Left renal pelvis (tissue), 4 donors: ENCODE data around the gene C8B. TPM values are rescaled to one million over a fixed set of nuclear protein-coding genes. Genes with fewer than 3 reads are reported as not detected.

ENCODE experiments used
- DNase-seq, 4 donors: peaks; one replicate each; pipeline ENCODE4 v3.0.0-alpha.2; 2013; ENCODE audit warnings: low read depth in 4 of 4, low spot score in 3 of 4
- polyA plus RNA-seq, 4 donors: library from polyadenylated mRNA; unstranded; fragments of 120-200 nt; gene quantifications; one replicate each; pipeline ENCODE4 v1.2.1, GENCODE V29; 2013; ENCODE audit not compliant: insufficient read length in 4 of 4

The C8B gene
- polyA plus RNA-seq, result under 1 TPM in 1 of 4 donors, not detected in 3; 0.74 TPM

- no peak for DNase-seq
These were observed at the start of gene C8B for GRCh38 chr1:56965916-56966697. Gene C8B (minus strand): TSS chr1:56966015. CDS start chr1:56965948, 67 bp downstream.

- DNase-seq, result no peak
These were observed 49.3 kb upstream of the C8B start for GRCh38 chr1:57015071-57015470.

GRCh38 chr1:57013522-57013921, 47.7 kb upstream of the C8B start:
- no peak for DNase-seq

DNA sequence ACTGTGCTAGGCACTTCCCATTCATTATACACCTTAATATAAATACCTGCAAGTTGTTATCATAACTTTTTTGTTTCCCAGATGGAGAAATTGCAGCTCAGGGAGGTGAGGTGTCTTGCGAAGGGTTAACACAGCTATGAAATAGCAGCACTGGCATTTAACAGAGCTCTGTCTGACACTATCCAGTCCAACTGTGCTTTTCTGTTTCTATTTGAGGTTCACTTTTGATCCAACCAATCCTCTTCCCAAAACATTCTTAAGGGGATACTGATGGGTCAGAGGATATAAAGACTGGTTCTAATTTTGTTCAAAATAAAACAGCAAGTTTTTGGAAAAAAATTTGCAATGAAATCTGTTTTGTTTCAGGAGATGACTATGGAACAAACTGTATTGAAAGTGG, 46.5 kb upstream of the C8B start:
- no peak for DNase-seq

DNA sequence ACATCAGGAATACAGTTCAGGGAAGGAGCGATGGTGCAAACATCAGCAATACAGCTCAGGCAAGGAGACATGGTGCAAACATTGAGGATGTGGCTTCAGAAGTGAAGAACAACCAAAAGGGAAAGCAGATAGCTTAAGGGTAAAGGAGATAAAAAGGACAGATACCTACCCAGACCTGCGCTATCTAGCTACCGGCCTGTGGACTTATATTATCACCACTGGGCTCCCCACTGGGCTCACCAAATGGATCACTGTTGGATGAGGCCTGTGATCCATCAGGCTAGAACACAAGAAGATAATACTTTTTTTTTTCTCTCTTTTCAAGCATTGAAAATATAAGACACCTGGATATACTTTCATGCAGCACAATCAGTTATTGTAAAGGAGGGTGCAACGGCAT, 44.7 kb upstream of the C8B start:
- no peak for DNase-seq

GRCh38 chr1:57007948-57008347, 42.1 kb upstream of the C8B start:
- no peak for DNase-seq

- no peak for DNase-seq
These were observed 41.7 kb upstream of the C8B start for GRCh38 chr1:57007472-57007871.

GRCh38 chr1:57003398-57004139, 37.8 kb upstream of the C8B start:
- DNase-seq, result no peak

- DNase-seq, result no peak
These were observed 29.7 kb upstream of the C8B start for GRCh38 chr1:56995414-56996100.

DNA sequence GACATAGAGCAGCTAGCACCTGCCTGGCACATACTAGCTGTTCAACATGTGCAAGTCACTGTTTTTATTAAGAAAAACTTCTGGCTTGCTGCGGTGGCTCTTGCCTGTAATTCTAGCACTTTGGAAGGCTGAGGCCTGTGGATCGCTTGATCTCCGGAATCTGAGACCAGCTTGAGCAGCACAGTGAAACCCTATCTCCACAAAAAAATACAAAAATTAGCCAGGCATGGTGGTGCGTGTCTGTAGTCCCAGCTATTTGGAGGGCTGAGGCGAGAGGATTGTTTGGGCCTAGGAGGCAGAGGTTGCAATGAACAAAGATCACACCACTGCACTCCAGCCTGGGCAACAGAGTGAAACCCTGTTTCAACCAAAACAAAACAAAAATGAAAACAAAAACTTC, 27.7 kb upstream of the C8B start:
- DNase-seq, result peak in 1 of 4 donors; percentile 40

GRCh38 chr1:56992318-56993125, 26.7 kb upstream of the C8B start:
- no peak for DNase-seq

DNA sequence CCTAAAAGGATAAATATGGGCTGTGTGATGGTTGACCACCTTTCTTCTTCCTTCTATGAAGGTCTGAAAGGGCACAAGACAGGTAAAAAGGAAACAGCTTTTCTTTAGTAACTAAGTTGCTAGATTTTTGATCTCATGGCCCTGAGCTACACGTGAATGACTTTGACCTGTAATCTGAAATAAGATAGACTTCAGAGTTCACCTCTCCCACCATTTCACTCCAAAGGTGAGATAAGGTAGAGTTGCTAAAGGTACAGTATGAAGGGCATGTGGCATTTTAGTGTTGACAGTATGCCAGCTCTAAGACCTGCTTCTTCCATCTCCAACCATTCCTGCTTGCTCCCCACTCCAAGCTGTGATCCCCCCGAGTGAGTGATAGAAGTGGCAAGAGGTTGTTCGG, 25.8 kb upstream of the C8B start:
- DNase-seq, result no peak

- DNase-seq, result no peak
These were observed 20.6 kb upstream of the C8B start for GRCh38 chr1:56986397-56986796.

DNA sequence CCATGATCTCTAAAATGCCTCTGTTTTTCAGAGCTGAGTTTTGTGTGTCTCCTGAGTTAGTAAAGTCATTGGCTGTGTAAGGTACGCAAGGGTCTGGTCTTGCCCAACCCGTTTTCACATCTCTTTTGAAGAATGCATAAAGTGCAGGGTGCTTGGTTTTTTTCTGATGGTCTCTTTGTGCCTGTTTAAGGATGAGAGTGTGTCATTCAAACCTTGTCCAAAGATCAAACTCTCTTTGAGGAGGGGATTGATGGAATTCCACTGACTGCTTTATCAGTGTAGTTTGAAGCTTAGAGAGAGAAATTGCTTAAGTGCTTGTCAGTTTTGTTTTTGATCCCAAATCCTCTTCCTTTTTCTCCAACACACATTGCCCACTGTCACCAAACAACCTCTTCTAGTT, 20.0 kb upstream of the C8B start:
- DNase-seq, result no peak

- no peak for DNase-seq
These were observed 17.7 kb upstream of the C8B start for GRCh38 chr1:56983484-56983883.

DNA sequence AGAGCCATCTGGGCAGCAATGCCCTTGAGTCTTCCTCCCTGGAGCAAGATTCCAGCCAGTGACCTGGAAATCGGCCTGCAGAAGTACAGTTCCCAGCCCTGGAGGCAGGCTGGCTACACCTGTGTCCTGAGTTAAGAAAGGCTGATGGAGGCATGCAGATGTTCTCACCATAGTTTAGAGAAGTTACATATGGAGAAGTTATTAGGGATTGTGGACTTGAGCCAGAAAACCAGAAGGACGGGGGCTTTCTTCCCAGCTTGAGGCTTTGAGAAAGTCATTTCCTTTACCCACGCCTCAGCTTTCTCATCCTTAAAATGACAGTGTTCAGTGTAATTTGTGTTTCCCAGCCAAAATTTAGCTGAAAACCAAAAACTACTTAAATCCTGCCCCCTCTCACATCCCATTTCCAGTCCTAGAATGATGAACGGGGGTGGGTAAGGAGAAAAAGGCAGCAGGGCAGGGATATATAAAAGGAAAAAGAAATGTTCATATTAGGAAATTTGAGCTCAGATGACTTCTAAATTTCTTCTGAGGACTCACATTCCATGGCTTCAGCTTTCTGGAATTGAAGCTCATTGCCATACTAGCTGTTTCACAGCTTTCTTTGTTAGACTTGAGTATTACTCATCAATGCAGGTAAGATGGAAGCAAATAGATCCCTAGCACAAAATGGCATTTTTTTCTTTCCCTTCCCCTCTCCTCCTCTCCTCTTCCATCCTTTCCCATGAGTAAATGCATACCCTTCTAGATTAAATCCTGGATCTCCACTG, 14.4 kb upstream of the C8B start:
- no peak for DNase-seq

GRCh38 chr1:56978819-56979218, 13.0 kb upstream of the C8B start:
- DNase-seq, result no peak

GRCh38 chr1:56977910-56978309, 12.1 kb upstream of the C8B start:
- DNase-seq, result no peak

GRCh38 chr1:56975446-56975845, 9.6 kb upstream of the C8B start:
- no peak for DNase-seq
